ENCODE results near the gene SHKBP1.
"Not testable (repeated sequence)": the region's sequence is repeated elsewhere in the genome, so short reads cannot be mapped to it uniquely, and the experiment has no call there.

DNA sequence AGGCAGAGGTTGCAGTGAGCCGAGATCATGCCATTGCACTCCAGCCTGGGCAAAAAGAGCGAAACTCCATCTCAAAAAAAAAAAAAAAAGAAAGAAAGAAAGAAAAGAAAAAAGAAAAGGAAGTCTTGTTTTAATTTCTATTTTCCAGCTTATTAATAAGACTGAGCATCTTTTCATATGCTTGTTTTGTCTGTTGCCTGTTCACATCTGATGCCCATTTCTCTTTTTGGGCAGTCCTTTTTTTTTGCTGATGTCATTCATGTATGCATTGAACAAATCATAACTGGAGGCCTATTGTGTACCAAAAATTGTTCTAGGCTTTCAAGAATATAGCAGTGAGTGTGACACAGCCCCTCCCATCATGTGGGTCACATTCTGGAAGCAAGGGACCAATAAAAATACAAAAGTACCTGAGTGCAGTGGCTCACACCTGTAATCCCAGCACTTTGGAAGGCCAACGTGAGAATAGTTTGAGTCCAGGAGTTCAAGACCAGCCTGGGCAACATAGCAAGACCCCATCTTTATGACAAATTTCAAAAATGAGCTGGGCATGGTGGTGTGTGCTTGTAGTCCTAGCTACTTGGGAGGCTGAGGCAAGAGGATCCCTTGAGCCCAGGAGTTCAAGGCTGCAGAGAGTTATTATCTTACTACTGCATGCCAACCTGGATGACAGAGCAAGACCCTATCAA, 30.4 kb upstream of the SHKBP1 start:
- TF ChIP-seq, protein P1, sequence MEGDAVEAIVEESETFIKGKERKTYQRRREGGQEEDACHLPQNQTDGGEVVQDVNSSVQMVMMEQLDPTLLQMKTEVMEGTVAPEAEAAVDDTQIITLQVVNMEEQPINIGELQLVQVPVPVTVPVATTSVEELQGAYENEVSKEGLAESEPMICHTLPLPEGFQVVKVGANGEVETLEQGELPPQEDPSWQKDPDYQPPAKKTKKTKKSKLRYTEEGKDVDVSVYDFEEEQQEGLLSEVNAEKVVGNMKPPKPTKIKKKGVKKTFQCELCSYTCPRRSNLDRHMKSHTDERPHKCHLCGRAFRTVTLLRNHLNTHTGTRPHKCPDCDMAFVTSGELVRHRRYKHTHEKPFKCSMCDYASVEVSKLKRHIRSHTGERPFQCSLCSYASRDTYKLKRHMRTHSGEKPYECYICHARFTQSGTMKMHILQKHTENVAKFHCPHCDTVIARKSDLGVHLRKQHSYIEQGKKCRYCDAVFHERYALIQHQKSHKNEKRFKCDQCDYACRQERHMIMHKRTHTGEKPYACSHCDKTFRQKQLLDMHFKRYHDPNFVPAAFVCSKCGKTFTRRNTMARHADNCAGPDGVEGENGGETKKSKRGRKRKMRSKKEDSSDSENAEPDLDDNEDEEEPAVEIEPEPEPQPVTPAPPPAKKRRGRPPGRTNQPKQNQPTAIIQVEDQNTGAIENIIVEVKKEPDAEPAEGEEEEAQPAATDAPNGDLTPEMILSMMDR (IDR thresholded peaks at IDR 0.05 in 2 of 3, conservative IDR thresholded peaks at IDR 0.05 in 1 of 3; ENCODE audit: insufficient read depth in 2 of 3, low read depth in 1 of 3, low read length in 3 of 3): not testable (repeated sequence)
- not testable (repeated sequence) for TF ChIP-seq NR2F6 (CRISPR knock-in tag; IDR thresholded peaks at IDR 0.05); POLR2AphosphoS5 (IDR thresholded peaks at IDR 0.05; ENCODE audit: control insufficient read depth, insufficient read depth, low read depth, low read length); MTA1 (IDR thresholded peaks at IDR 0.05; ENCODE audit: borderline replicate concordance)

Data from K562 (cell line).